HG02870 (cell line): ENCODE measurements around the gene SHOC2.

ENCODE experiments used
- ATAC-seq: cut with Tn5 transposase; IDR thresholded peaks from one replicate; pipeline ENCODE4 v1.9.1; 2021; ENCODE audit warnings: mild to moderate bottlenecking, moderate library complexity; ENCODE audit not compliant: unreplicated experiment

The SHOC2 gene

DNA sequence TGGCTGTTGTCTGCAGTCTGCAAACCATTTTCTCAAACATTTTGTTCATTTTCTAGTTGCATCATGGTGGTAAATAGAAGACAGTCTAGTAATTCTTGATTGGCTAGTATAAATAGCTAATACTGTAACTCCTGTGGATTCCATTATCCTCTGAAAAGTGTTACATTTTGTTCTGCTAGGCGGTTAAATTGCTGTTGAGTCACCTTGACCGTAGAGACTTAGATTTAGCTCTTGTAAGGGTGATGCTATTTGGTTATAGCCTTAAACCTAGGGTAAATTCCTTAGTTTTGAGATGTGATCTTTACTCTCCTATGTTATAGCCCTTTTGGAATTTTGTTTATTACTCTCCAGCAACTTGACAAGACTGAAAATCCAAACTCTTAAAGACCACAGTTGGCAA is 58.8 kb downstream of the SHOC2 start:
- no peak for ATAC-seq

- ATAC-seq = no peak
Measured at GRCh38 chr10:110979611-110980010, 60.2 kb downstream of the SHOC2 start.

DNA sequence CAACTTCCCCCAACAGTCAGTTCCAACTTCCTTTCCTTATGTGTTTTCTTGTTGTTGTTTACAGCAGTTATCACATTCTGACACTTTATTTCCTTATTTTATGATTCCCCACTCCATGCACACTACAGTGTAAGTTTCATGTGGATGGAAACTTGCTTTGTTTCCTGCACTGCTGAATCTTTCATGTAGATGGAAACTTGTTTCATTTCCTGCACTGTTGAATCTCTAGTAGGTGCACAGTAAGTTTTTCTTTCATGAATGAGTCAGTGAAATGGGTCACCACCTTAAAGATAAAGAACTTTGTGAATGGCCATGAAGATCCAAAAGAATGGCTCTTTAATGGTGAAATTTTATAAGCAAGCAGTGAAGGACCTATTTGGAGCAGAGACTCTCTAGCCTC is 61.4 kb downstream of the SHOC2 start:
- ATAC-seq = no peak

DNA sequence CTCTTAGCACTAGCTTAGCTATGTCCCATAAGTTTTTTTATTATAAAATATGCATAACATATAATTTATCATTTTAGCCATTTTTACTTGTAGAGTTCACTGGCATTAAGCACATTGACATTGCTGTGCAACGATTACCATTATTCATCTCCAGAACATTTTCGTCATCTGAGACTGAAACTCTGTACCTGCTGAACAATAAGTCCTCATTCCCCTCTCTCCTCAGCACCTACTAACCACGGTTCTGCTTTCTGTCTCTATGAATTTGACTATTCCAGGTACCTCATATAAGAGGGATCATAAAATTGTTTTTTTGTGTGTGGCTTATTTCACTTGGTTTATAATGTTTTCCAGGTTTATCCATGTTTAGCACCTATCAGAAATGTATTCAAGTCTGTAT is 64.1 kb downstream of the SHOC2 start:
- ATAC-seq = no peak

DNA sequence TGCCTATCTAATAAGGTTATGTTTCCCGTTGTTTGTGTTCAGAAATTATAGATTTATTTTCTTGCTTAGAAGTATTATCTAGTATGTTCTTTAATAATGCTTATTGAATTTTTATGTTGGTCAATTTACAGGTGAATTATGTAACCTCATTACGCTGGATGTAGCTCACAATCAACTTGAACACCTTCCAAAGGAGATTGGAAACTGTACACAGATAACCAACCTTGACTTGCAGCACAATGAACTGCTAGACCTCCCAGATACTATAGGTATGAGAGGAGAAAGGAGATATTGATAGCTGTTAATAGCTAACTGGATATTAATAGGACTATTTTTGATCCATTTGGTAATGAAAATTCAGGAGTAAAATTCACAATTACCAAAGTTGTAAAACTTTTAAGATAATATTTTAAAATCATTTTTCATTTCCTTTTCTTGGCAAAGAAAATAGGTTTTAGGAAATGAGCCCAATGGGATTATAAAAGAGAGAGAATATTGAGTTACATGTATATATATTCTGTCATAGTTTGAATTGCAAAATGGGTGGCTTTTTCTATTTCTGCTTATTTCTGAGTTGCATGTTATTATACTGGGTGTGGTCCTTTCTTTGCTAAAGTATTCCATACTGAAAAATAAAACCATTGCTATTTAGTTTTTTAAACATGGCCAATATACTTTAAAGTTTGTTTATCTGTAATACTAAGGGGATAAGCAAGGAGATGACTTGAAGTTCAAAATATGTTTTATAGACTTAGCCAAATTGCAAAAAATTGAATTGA is 66.3 kb downstream of the SHOC2 start:
- ATAC-seq = no peak

DNA sequence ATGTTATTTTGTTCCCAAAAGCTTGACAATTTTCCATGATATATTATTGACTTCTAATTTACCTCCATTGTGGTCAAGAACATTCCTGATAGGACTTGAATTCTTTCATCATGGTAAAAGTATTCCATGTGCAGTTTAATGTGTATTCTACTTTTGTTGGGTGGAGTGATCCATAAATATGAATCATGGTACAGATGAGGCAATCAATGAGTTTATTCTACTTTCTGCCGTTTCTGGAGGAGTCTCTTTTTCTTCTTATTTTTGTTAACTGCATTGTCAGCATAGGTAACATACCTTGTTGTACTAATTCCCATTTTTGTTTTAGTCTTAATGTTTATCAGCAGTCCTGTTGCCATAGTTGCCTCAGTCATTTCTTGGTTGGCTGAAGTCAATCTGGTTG is 69.6 kb downstream of the SHOC2 start:
- no peak for ATAC-seq

- ATAC-seq = no peak
Measured at GRCh38 chr10:110992006-110992800, 72.8 kb downstream of the SHOC2 start.

- peak; percentile 61 for ATAC-seq
Measured at GRCh38 chr10:110993024-110993693, 73.8 kb downstream of the SHOC2 start.

- no peak for ATAC-seq
Measured at GRCh38 chr10:110994406-110995086, 75.1 kb downstream of the SHOC2 start.

DNA sequence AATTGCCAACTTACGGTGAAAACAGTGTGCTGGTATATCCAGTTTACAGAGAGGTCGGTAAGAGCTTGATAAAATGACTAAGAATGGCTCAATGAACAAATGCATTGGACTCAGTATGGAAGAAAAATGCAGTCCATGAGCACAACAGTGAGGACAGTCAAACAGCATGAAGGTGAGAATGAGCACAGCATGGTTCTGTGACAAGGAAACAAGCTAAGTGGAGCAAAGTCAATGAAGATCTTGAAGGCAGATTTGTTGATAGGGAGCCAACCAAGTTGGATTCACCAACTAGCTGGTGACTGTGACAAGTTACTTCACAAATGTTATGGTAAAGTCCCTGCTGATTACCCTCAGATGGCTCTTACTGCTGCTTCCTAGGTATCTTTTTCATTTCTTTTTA is 75.9 kb downstream of the SHOC2 start:
- ATAC-seq = no peak

- no peak for ATAC-seq
Measured at GRCh38 chr10:110996256-110996655, 76.9 kb downstream of the SHOC2 start.

DNA sequence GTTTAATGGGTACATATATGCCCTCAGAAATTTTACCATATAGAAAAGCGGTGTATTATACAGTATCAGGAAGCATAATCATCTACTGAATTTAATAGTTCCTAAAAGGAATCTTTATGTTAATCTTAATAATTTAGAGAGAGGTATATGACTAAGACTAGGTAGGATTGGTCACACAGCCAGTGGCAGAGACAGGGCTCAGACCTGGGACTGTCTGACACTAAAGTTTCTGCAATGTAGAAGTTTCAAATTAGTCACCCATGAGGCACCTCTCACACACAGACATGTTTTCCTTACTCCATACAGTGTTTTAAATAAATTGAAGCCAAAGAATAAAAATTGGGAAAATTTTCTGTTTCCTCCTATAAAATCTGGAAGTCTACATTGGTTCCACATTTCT is 84.6 kb downstream of the SHOC2 start:
- ATAC-seq = no peak

- ATAC-seq = no peak
Measured at GRCh38 chr10:111007486-111007885, 88.1 kb downstream of the SHOC2 start.

DNA sequence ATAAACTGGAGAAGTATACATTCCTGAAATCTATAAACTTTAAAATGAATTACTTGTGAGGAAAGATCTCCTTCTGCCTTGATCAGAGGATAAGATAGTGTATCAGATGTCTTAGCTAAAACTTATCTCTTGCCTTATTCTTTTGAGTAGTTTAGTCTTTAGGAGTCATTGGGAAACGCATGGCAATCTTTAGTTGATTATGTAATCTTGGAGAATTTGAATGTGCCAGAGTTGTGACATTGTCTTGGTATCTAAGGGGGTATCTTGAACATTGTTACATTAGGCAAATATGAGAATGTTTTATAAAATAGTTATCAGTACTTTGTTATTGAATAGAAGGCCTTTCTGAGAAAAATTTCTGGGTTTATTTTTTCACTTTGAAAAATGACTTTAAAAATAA is 95.8 kb downstream of the SHOC2 start:
- ATAC-seq = no peak

DNA sequence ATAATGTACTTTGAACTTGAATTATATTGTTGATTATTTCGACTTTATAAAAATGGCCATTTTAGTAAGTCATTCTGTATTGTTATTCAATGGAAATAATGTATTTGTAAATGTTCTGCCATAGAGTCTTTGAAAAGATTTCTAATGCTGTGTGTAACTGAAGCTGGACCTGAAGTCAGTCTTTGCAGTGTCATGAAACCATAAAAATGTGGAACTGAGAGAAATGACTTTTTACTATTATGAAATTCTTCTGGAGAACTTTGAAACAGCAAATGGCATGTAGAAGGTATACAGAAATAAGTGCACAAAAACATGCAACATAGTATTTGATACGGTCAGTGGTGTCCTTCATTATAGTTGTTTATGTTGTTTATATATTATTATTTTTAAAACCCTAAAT is 97.7 kb downstream of the SHOC2 start:
- no peak for ATAC-seq

- ATAC-seq = no peak
Measured at GRCh38 chr10:111018021-111018420, 98.6 kb downstream of the SHOC2 start.

DNA sequence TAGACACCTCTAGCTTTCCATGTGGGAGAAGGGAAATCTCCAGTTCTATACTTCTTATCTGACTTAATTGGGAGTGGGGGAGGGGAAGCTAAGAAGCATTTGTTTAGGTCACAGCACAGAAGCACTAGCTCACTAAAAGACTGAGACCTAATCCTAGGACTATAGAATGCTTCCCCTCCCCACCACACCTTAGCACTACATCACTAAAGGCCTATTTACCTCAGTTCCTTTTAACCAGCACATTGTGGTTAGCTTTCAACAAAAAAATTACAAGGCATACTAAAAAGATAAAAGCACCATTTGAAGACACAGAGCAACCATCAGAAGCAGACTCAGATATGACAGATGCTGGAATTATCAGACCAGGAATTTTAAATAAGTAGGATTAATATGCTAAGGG is 103.7 kb downstream of the SHOC2 start:
- ATAC-seq = no peak

- ATAC-seq = no peak
Measured at GRCh38 chr10:111030042-111030750, 110.8 kb downstream of the SHOC2 start.

DNA sequence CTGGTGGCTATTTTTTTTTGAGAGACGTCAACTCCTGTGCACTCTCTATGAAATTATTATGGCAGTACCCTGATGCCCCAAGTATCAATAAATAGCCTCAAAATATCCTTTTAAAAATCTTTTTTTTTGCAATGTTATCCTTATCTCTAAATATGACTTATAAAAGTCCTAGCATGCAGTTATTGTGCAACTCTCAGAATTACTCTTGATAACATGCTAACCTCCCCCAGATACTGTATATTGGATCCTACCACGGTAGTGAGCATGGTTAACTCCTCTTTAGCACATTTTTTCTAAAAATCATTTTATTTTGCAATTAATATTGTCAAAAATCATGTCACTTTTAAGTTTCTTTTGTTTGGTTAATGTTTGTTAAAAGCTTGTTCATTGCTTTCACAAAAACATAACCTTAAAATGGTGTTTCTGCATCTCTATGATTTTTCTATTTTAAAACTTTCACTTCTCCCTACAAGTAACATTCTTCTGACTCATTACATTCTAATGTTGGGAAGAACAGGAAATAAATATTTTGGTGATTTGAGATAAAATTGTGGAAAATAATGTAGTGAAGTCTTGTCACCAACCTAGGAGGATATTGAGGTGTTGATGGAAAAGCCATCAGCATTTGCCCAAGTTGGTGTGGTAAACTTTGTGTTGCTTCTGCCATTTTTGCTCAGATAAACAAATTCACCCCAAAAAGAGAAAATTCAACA is 115.3 kb downstream of the SHOC2 start:
- no peak for ATAC-seq

- no peak for ATAC-seq
Measured at GRCh38 chr10:111035542-111035941, 116.1 kb downstream of the SHOC2 start.
